Measurements from ENCODE around the gene ZBTB20.

DNA sequence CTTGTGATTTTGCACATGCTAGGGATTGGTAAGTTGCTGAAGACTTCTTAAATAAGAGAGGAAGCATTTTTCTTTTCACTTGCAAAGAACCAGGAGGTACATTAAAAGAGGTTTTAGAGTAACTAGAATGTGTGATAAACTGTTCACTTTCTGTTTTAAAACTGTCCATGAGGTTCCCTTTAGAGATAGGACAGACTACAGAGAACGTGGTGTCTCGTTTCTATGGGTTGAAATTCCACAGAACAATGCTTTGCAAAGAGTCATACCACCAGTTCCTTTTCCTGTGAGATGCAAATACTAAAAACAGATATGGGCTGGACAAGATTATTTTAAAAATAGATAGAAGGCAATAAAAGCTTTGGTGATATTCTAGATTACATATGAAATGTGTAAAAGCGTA, 480.5 kb downstream of the ZBTB20 start:
- TF ChIP-seq, protein P1, sequence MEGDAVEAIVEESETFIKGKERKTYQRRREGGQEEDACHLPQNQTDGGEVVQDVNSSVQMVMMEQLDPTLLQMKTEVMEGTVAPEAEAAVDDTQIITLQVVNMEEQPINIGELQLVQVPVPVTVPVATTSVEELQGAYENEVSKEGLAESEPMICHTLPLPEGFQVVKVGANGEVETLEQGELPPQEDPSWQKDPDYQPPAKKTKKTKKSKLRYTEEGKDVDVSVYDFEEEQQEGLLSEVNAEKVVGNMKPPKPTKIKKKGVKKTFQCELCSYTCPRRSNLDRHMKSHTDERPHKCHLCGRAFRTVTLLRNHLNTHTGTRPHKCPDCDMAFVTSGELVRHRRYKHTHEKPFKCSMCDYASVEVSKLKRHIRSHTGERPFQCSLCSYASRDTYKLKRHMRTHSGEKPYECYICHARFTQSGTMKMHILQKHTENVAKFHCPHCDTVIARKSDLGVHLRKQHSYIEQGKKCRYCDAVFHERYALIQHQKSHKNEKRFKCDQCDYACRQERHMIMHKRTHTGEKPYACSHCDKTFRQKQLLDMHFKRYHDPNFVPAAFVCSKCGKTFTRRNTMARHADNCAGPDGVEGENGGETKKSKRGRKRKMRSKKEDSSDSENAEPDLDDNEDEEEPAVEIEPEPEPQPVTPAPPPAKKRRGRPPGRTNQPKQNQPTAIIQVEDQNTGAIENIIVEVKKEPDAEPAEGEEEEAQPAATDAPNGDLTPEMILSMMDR (IDR thresholded peaks at IDR 0.05) = no peak
- TF ChIP-seq POLR2AphosphoS5 (IDR thresholded peaks at IDR 0.05) = no peak
- TF ChIP-seq POLR2A (IDR thresholded peaks at IDR 0.05) = no peak
